ENCODE results near the gene G6PC3.
"Not testable (repeated sequence)": the region's sequence is repeated elsewhere in the genome, so short reads cannot be mapped to it uniquely, and the experiment has no call there.

Gene G6PC3

DNA sequence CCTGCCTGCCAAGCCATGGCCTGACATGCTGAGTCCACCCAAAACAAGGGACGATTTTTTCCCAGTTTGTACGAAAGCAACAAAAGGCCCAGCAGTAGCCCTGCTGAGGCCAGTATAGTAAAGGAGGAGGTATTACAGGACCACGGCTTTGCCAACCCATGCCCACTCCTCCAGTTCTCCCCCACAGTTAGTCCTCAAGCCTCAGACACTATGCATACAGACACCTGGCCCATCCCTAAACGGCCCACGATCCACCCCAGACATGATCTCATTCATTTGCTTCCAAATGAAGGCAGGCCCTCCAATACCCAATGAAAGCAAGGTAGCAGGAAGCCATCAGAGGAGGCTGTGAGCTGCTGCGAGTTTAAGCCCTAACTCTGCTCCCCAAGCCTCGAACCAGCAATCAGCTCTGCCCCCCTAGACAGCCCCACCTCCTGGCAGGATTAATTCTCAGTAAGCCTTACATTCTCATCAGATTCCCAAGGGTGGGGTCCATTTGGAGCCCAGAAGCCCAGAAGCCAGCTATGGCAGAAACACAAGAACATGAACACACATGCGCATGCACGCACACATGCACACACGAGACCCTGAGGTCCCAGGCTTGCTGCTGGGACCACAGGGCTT, 48.0 kb downstream of the G6PC3 start:
- DNase-seq (ENCODE audit: extremely low read depth, low read depth): no peak
- H3K4me3 ChIP-seq (replicated peaks; ENCODE audit: low read depth, low read length): no peak overlapping the region
- TF ChIP-seq, protein P1, sequence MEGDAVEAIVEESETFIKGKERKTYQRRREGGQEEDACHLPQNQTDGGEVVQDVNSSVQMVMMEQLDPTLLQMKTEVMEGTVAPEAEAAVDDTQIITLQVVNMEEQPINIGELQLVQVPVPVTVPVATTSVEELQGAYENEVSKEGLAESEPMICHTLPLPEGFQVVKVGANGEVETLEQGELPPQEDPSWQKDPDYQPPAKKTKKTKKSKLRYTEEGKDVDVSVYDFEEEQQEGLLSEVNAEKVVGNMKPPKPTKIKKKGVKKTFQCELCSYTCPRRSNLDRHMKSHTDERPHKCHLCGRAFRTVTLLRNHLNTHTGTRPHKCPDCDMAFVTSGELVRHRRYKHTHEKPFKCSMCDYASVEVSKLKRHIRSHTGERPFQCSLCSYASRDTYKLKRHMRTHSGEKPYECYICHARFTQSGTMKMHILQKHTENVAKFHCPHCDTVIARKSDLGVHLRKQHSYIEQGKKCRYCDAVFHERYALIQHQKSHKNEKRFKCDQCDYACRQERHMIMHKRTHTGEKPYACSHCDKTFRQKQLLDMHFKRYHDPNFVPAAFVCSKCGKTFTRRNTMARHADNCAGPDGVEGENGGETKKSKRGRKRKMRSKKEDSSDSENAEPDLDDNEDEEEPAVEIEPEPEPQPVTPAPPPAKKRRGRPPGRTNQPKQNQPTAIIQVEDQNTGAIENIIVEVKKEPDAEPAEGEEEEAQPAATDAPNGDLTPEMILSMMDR (IDR thresholded peaks at IDR 0.05; ENCODE audit: low read depth, low read length, missing control alignments): no peak

- no peak overlapping the region for H3K4me3 ChIP-seq (replicated peaks; ENCODE audit: low read depth, low read length)
- TF ChIP-seq, protein P1 (IDR thresholded peaks at IDR 0.05; ENCODE audit: low read depth, low read length, missing control alignments): no peak
- no peak for DNase-seq (ENCODE audit: extremely low read depth, low read depth)
Observed at GRCh38 chr17:44119062-44119461, 48.5 kb downstream of the G6PC3 start.

GRCh38 chr17:44119798-44120197, 49.3 kb downstream of the G6PC3 start:
- TF ChIP-seq, protein P1 (IDR thresholded peaks at IDR 0.05; ENCODE audit: low read depth, low read length, missing control alignments): no peak
- no peak for DNase-seq (ENCODE audit: extremely low read depth, low read depth)
- no peak overlapping the region for H3K4me3 ChIP-seq (replicated peaks; ENCODE audit: low read depth, low read length)

GRCh38 chr17:44120281-44120680, 49.7 kb downstream of the G6PC3 start:
- DNase-seq (ENCODE audit: extremely low read depth, low read depth); H3K4me3 ChIP-seq (replicated peaks; ENCODE audit: low read depth, low read length): not testable (repeated sequence)

DNA sequence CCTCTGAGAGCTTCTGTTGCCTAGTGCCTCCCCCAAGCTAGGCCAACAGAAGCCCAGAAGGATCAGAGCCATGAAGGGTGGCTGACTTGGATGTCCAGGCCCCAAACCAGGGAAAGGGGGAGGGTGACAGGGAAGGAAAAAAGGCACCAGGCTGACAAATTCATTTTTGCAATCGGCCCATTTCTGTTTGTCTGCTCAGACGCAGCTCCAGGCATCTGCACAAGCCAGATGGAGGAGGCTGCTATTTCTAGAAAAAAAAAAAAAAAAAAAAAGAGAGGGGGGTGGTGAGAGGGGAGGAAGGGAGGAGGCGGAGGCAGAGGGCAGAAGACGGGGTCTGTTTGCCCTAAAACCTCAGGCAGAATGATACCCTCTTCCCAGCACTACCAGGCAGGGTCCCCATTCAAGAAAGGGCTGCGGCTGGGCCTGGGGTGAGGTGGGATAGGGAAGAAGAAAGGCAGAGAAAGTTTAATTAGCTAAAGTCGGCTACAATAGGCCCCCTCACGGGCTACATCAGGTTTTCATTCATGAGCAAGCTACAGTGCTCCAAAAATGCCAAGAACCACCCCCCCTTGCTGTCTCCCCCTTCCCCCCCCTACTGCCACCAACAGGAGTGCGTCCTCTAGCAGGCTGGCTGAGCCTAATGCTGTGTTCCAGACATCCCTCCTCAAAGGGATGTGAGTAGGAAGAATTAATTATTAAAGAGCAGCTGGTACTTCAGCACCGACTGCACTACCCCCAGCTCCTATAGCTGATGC, 50.5 kb downstream of the G6PC3 start:
- DNase-seq (ENCODE audit: extremely low read depth, low read depth): no peak
- TF ChIP-seq, protein P1 (IDR thresholded peaks at IDR 0.05; ENCODE audit: low read depth, low read length, missing control alignments): no peak
- H3K4me3 ChIP-seq (replicated peaks; ENCODE audit: low read depth, low read length): no peak overlapping the region

- TF ChIP-seq, protein P1 (IDR thresholded peaks at IDR 0.05; ENCODE audit: low read depth, low read length, missing control alignments): no peak
- DNase-seq (ENCODE audit: extremely low read depth, low read depth): no peak
- peak overlapping the region; percentile 75 for H3K4me3 ChIP-seq (replicated peaks; ENCODE audit: low read depth, low read length)
Observed at GRCh38 chr17:44121997-44122815, 51.7 kb downstream of the G6PC3 start.

DNA sequence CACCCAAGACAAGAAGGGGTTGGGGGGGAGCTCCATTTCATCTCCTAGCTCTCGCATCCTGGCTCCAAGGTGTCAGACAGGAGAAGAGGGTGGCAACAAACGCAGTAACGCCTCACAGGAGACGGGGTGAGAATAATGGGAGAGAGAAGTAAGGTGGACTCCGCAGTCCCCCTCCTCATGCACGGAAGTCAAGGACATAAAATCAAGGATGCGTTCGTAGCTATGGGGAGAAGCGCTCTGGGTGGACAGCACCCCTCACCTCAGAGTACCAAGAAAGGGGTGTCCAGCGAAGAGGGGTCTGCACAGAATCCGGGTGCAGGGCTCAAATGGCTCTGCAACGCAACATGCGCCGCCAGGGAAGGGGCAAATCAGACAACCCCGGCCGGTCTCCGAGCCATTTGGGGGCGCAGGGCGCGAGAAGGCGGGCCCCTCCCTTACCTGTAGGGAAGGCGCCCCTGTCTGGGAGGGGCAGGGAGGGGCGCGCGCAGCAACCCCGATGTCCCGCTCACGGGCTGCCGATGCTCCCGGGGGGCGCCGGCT, 52.4 kb downstream of the G6PC3 start:
- TF ChIP-seq, protein P1 (IDR thresholded peaks at IDR 0.05; ENCODE audit: low read depth, low read length, missing control alignments): no peak
- DNase-seq (ENCODE audit: extremely low read depth, low read depth): no peak
- peak overlapping the region; percentile 75 for H3K4me3 ChIP-seq (replicated peaks; ENCODE audit: low read depth, low read length)

Data from HFF-Myc (cell line).